ACC112 (cell line): ENCODE data around the gene SPOCD1.
A peak's percentile ranks its signal among the peaks of the same experiment; 100 is the strongest.

ENCODE experiments used
- H2AFZ ChIP-seq: fragments of 200-600 bp; sonication (generic); one replicate; pipeline ENCODE4 v1.6.0; 2017; ENCODE audit warnings: antibody characterized with exemption, low read length; ENCODE audit not compliant: unreplicated experiment
- H3K27ac ChIP-seq: fragments of 200-600 bp; sonication (generic); 2 replicates; pipeline ENCODE4 v1.5.1; 2014; ENCODE audit warnings: low read depth, mild to moderate bottlenecking, antibody characterized with exemption, low read length, moderate library complexity
- H3K27me3 ChIP-seq: fragments of 200-600 bp; sonication (generic); 2 replicates; pipeline ENCODE4 v1.6.1; 2014; ENCODE audit warnings: mild to moderate bottlenecking, antibody characterized with exemption, low read length, moderate library complexity, mixed read lengths; ENCODE audit not compliant: insufficient read depth
- H3K36me3 ChIP-seq: fragments of 200-600 bp; sonication (generic); 2 replicates; pipeline ENCODE4 v1.6.1; 2016; ENCODE audit warnings: mild to moderate bottlenecking, antibody characterized with exemption, low read length, moderate library complexity, mixed read lengths; ENCODE audit not compliant: insufficient read depth
- H3K4me1 ChIP-seq: fragments of 200-600 bp; sonication (generic); one replicate; pipeline ENCODE4 v1.6.1; 2016; ENCODE audit warnings: low read length, mixed read lengths; ENCODE audit not compliant: insufficient read depth, unreplicated experiment, control insufficient read depth
- H3K4me3 ChIP-seq: fragments of 200-600 bp; sonication (generic); 2 replicates; pipeline ENCODE4 v1.5.1; 2014; ENCODE audit warnings: mild to moderate bottlenecking, low read depth, low read length
- H3K79me2 ChIP-seq: fragments of 200-600 bp; sonication (generic); one replicate; pipeline ENCODE4 v1.6.0; 2016; ENCODE audit warnings: low read length; ENCODE audit not compliant: control insufficient read depth, unreplicated experiment, insufficient read depth

The SPOCD1 gene

GRCh38 chr1:31848381-31848897, 32.6 kb upstream of the SPOCD1 start:
- H3K79me2 ChIP-seq = no peaks in the 10 kb centered on the region
- no peak overlapping the region for H2AFZ ChIP-seq
- H3K4me1 ChIP-seq = peaks cover 5% of the 10 kb centered on the region
- H3K27me3 ChIP-seq = no peaks in the 10 kb centered on the region
- no peak overlapping the region for H3K27ac ChIP-seq
- H3K36me3 ChIP-seq = no peaks in the 10 kb centered on the region
- no peak overlapping the region for H3K4me3 ChIP-seq

DNA sequence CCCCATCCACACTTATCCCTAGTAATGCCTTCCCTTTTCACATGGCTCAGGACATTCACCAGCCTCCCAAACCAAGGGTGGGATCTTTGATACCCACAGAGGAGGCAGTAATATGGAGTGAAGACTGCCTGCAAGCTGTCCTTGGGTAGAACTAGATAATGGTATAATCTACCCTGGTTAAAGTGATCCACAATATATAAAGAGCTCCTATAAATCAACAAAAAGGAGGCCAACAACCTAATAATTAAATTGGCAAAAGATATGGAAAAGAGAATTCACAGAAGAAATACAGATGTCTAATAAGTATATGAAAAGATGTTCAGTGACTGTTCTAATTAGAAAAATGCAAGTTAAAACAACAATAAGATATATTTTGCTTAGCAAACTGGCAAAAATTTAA, 30.7 kb upstream of the SPOCD1 start:
- Histone ChIP-seq H3K27me3 (no peaks in the 10 kb centered on the region), H3K4me1 (peaks cover 11% of the 10 kb centered on the region), H3K79me2 (no peaks in the 10 kb centered on the region), H3K4me3 (no peak overlapping the region), H2AFZ (no peak overlapping the region), H3K36me3 (no peaks in the 10 kb centered on the region), H3K27ac (no peak overlapping the region)

- no peaks in the 10 kb centered on the region for H3K27me3 ChIP-seq
- no peak overlapping the region for H2AFZ ChIP-seq
- H3K79me2 ChIP-seq = no peaks in the 10 kb centered on the region
- no peak overlapping the region for H3K4me3 ChIP-seq
- peak overlapping the region; percentile 37; the same call in 1 of the 2 replicates for H3K27ac ChIP-seq
- no peaks in the 10 kb centered on the region for H3K36me3 ChIP-seq
- peaks cover 11% of the 10 kb centered on the region for H3K4me1 ChIP-seq
These were observed 27.7 kb upstream of the SPOCD1 start for GRCh38 chr1:31843506-31843905.

- H3K4me3 ChIP-seq = no peak overlapping the region
These were observed 24.0 kb upstream of the SPOCD1 start for GRCh38 chr1:31839662-31840343.

DNA sequence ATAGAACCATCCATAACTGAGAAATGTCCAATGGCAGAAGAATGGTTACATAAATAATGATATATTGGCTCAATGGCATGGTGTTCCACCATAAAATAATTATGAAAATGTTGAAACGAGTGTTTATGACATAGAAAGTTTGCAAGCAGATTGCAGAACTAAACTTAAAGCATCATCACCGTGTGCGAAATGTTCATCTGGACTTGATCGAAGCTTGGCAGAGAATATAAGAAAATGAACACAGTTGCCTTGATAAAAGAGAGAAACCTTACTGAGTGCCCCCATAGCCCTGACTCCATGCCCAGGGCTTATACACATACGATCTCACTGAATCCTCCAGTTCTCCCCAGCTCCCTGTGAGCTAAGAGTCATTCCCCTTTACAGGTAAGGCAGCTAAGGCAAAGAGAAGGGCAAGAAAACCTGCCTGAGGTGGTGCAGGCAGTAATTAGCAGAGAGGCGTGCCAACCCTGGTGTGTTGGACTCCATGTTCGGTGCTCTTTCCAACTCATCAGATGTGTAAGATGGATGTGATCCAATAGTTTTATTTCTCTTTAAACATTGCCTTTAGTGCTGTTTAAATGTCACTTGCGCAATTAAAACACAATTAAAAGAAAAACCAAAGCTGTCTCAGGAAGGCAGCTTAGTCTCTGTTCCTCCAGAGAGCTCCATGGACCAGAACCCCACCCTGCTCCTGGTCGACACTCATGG, 21.8 kb upstream of the SPOCD1 start:
- Histone ChIP-seq H3K36me3 (no peaks in the 10 kb centered on the region), H3K79me2 (no peaks in the 10 kb centered on the region), H3K4me1 (no peaks in the 10 kb centered on the region), H3K27me3 (no peaks in the 10 kb centered on the region), H2AFZ (no peak overlapping the region), H3K27ac (no peak overlapping the region), H3K4me3 (no peak overlapping the region)

More at GRCh38 chr1:31839662-31840343, 24.0 kb upstream of the SPOCD1 start:
- Histone ChIP-seq H3K27ac (no peak overlapping the region), H3K27me3 (no peaks in the 10 kb centered on the region), H3K79me2 (no peaks in the 10 kb centered on the region), H3K36me3 (no peaks in the 10 kb centered on the region), H3K4me1 (peaks cover 11% of the 10 kb centered on the region), H2AFZ (no peak overlapping the region)

DNA sequence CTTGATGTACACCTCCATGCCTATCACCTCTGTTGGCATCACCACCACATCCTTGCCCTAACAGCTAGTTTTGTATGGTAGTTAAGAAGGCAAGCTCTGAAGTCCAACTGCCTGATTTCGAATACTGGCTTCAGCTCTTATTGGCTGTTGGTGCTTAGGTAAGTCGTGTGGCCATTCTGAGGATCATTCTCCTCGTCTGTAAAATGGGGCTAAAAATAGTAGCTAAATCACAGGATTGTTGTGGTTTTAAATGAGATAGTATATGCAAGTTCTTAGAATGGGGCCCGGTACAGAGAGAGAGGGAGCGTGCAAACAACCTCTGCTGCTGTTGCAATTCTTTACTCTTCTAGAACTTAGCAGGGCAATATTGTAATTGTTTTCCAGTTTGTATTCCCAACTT, 20.8 kb upstream of the SPOCD1 start:
- H3K4me3 ChIP-seq = no peak overlapping the region
- H3K4me1 ChIP-seq = peaks cover 5% of the 10 kb centered on the region
- H3K27ac ChIP-seq = no peak overlapping the region
- no peaks in the 10 kb centered on the region for H3K36me3 ChIP-seq
- H3K79me2 ChIP-seq = no peaks in the 10 kb centered on the region
- no peak overlapping the region for H2AFZ ChIP-seq
- no peaks in the 10 kb centered on the region for H3K27me3 ChIP-seq

- no peak overlapping the region for H3K4me3 ChIP-seq
- H3K36me3 ChIP-seq = no peaks in the 10 kb centered on the region
These were observed 19.6 kb upstream of the SPOCD1 start for GRCh38 chr1:31835415-31835814.

GRCh38 chr1:31834501-31834900, 18.7 kb upstream of the SPOCD1 start:
- H3K36me3 ChIP-seq = no peaks in the 10 kb centered on the region

More at GRCh38 chr1:31835415-31835814, 19.6 kb upstream of the SPOCD1 start:
- Histone ChIP-seq H2AFZ (no peak overlapping the region), H3K27ac (no peak overlapping the region), H3K27me3 (no peaks in the 10 kb centered on the region), H3K79me2 (no peaks in the 10 kb centered on the region), H3K4me1 (peaks cover 5% of the 10 kb centered on the region)

GRCh38 chr1:31831397-31832378, 15.9 kb upstream of the SPOCD1 start:
- H3K79me2 ChIP-seq = no peaks in the 10 kb centered on the region
- no peak overlapping the region for H3K4me3 ChIP-seq
- H3K27ac ChIP-seq = no peak overlapping the region
- no peak overlapping the region for H2AFZ ChIP-seq
- no peaks in the 10 kb centered on the region for H3K27me3 ChIP-seq
- H3K4me1 ChIP-seq = peaks cover 5% of the 10 kb centered on the region
- no peaks in the 10 kb centered on the region for H3K36me3 ChIP-seq

More at GRCh38 chr1:31834501-31834900, 18.7 kb upstream of the SPOCD1 start:
- no peak overlapping the region for H3K4me3 ChIP-seq
- no peak overlapping the region for H2AFZ ChIP-seq
- no peaks in the 10 kb centered on the region for H3K27me3 ChIP-seq
- peaks cover 5% of the 10 kb centered on the region for H3K4me1 ChIP-seq
- no peak overlapping the region for H3K27ac ChIP-seq
- no peaks in the 10 kb centered on the region for H3K79me2 ChIP-seq

- no peak overlapping the region for H2AFZ ChIP-seq
- no peaks in the 10 kb centered on the region for H3K79me2 ChIP-seq
- no peaks in the 10 kb centered on the region for H3K36me3 ChIP-seq
- H3K27ac ChIP-seq = no peak overlapping the region
- peaks cover 5% of the 10 kb centered on the region for H3K4me1 ChIP-seq
- no peaks in the 10 kb centered on the region for H3K27me3 ChIP-seq
- no peak overlapping the region for H3K4me3 ChIP-seq
These were observed 14.7 kb upstream of the SPOCD1 start for GRCh38 chr1:31830511-31830910.
